Activated gamma-delta T cell (primary cell): ENCODE data around the gene TBX4.

Experiments used
- DNase-seq: peaks from one replicate; lab custom pipeline; 2025; lab: John Stamatoyannopoulos, UW
- total RNA-seq, 2 donors: gene quantifications; one replicate each; lab custom pipeline; 2026; lab: John Stamatoyannopoulos, UW

The TBX4 gene
- total RNA-seq, result 0 reads per million in 2 donors

- no peak for DNase-seq
These were observed at the start of gene TBX4 for GRCh38 chr17:61452301-61453290. Gene TBX4 (plus strand): TSS chr17:61452422. CDS start chr17:61456491, 4,069 bp downstream.

- DNase-seq, result no peak
These were observed 49.0 kb upstream of the TBX4 start for GRCh38 chr17:61402978-61403800.

DNA sequence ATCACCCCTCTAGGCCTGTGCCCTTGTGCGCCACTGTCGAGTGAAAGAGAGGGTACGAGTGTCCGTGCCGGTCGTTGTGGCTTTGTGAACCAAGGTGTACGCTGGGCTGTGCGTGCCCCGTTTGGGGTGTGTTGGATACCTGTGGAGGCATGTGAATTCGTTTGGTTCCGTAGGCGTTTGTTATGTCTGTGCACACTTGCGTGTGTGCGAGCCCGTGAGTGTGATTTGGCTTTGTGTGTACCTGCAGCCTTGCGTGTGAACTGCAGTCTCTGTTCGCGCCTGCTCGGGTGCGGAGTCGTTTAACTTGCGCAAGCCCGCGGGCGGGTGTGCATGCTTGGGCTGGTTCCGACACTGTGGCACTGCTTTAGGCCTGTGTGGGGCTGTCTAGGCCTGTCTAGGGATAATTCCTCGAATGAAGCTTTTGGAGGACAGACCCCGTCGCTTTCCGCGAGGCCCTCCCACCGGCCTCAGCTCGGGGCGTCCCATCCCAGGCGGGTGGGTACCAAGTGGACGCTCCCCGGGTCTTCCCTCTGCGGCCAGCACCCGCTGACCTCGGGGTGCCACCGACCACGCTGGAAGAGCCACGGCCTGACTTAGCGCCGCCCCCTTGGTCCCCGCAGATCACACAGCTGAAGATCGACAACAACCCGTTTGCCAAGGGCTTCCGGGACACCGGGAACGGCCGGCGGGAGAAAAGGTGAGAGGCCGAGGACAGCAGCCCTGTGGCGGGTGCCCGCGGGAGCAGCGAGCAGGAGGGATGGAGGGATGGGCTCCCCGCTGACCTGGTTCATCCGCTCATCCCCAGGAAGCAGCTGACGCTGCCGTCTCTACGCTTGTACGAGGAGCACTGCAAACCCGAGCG, 48.2 kb upstream of the TBX4 start:
- no peak for DNase-seq

DNA sequence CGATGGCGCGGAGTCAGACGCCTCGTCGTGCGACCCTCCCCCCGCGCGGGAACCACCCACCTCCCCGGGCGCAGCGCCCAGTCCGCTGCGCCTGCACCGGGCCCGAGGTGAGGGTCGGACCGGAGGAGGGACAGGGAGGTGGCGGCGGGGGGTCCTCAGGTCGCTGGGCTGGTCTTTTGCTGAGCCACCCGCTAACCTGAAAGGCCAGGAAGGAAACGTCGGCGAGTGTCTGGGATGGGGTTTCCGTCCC, 47.6 kb upstream of the TBX4 start:
- DNase-seq, result no peak

DNA sequence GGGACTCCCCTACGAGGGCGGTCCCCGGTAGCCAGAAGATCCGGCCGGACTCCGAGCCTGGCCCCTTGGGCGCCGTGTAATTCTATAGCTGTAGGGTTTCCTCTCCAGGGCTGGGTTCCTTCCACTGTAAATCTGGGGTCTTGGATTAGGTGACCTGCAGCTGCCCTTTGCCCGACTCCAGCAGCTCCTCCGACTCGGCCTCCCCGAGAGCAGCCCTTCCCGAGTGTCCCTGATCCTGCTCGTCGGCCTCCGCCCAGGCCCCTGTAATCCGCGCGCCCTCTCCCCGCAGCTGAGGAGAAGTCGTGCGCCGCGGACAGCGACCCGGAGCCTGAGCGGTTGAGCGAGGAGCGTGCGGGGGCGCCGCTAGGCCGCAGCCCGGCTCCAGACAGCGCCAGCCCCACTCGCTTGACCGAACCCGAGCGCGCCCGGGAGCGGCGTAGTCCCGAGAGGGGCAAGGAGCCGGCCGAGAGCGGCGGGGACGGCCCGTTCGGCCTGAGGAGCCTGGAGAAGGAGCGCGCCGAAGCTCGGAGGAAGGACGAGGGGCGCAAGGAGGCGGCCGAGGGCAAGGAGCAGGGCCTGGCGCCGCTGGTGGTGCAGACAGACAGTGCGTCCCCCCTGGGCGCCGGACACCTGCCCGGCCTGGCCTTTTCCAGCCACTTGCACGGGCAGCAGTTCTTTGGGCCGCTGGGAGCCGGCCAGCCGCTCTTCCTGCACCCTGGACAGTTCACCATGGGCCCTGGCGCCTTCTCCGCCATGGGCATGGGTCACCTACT, 47.1 kb upstream of the TBX4 start:
- DNase-seq, result no peak

- DNase-seq, result no peak
These were observed 46.3 kb upstream of the TBX4 start for GRCh38 chr17:61405686-61406536.

GRCh38 chr17:61406537-61406845, 45.7 kb upstream of the TBX4 start:
- DNase-seq, result no peak

DNA sequence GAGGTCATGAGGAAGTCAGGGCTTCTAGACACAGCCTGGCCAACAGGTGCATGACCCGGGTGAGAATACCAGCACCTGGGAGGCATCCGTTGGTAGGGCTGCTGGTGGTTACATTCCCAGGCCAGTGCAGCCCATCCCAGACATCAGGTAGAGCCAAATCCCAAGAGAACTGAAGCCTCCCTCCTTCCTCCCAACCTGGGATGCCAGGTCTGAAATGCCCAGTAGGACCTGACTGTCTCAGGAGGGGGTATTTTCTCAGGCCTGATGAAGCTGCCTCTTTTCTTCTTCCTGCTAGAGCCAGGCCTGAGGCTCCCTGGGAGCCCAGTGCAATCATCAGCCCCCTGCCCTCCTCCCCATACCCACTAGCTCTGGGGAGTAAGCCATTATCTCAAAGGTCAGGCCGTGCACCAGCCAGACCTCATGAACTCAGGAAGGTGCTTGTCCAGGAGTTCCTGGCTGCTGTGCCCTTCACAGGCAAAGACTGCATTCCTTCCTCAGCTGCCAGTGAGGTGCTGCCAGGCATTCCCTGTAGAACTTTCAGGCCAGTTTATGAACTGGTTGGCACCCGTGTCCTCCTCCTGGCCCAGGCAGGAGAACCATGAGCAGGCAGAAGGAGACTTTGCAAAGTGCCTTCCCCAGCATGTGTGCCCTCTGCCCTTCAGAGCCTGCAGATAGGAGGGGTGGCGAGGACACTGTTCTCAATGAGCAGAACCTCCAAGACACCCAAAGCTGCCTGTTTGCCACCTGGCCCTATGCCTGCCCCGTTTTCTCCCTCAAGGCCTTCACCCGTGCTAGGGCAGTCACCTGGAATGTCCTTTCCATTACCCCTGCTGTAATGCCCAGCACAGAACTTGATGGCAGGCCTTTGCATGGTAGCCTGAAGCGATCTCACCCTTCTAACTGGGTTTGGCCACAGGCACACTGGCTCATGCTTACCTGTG, 45.0 kb upstream of the TBX4 start:
- no peak for DNase-seq

DNA sequence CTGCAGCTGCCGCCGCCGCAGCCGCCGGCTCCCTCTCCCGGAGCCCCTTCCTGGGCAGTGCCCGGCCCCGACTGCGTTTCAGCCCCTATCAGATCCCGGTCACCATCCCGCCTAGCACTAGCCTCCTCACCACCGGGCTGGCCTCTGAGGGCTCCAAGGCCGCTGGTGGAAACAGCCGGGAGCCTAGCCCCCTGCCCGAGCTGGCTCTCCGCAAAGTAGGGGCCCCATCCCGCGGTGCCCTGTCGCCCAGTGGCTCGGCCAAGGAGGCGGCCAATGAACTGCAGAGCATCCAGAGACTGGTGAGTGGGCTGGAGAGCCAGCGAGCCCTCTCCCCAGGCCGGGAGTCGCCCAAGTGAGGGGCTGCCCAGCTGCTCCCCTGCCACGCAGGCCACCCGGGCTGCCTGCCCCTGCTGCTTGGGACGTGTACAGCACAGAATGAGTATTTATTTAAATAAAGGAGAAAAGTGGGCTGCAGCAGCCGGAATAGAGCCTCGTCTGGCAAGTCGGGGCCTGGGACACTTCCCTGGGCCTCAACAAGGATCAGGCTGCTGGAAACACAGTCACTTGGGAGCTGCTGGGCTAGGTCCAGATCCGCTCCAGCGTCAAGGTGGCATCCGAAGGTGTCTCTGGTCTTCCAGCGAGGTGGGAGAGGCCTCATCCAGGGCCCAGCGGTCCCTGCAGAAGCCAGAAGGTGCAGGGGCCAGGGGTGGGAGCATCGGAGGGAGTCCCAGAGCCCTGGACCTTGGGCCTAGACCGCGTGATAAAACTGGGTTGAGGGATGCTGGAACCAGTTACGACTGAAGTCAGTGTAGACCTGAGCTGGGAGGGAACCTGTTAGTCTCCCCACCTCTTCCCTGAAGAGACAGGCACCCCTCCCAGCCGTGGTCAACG, 43.8 kb upstream of the TBX4 start:
- DNase-seq, result no peak

- DNase-seq, result no peak
These were observed 42.7 kb upstream of the TBX4 start for GRCh38 chr17:61409301-61410112.

- peak; percentile 45 for DNase-seq
These were observed 41.8 kb upstream of the TBX4 start for GRCh38 chr17:61410141-61411010.

DNA sequence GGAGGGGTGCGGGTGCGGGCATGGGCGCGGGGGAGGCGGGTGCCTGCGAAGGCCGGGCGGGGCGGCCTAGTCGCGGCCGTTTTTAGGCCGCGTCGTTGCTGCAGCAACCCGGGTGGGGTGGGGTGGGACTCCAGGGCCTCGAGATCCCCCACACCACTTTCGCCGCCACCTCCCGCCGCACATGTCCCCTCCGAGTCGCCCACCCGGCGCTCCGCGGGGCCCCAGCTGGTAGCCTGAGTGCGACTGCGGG, 41.3 kb upstream of the TBX4 start:
- DNase-seq, result no peak

DNA sequence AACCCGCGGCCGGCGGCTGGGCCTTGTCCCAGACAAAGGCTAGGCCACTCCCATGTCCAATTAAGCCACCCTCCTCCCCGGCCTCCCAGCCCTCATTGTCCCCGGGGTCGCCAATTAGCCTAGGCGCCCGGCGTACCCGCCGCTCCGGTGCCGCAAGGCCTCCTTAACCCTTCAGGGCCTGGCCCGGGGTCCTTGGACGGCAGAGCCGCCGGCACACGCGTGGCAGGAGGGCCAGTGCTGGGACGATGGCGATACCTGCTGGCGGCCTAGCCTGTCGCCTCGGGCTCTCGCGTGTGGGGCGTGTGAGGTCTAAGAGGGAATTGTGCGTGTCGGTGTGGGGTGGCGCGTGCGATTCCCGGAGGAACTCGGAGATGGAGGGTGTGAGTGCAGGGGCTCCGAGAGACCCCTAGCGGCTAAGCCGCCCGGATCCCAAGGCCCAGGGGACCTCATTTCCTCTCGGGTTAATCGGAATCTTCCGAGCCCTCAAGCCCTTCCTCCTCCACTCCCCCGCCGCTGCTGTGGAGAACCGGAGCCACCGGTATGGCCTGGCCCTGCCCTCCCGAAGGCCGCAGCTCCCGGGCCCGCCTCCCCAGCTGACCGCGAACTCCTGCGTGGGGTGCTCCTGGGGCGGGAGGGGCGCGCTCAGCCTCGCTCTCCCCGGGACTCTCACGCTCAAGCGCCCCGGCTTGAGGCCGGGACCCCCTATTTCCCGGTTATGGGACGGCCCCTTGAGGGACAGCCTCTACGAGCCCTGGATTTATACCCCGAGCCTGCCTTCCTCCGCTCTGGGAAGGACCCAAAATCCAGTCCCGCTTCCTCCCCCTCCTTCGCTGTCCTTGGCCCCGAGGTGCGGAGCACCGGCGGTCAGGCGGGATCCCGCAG, 40.7 kb upstream of the TBX4 start:
- DNase-seq, result no peak

DNA sequence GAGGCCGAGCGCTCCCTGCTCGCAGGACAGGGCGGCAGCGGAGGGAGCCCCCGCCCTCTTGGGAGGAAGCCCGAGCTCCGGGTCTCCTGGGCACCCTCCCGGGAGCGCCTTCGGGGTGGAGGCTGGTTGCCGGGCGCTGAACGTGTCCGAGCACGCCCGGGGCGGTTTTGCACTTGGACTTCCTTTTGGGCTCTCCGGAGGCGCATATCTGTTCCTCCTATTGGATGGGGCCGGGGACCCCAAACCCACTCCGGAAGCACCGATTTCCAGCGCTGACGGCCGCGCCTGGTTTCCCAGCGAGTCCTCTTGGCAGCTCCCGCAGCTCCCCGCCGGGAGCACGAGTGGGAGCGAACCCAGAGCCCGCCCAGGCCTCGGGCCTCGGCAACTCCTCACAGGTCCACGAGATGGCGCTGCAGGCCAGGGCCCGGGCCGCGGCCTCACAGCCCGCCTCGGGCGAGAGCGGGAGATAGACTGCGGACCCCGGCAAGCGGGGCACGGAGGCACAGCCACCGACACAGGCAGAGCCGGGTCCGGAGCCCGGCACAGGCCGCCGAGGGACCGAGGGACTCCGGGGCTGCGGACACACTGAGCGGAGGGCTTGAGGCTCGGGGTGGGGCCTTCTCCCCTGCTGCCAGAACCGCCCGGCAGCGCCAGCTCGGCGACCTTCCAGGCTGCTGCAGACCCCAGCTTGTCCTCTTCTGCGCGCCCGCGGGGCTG, 39.9 kb upstream of the TBX4 start:
- DNase-seq, result peak; percentile 55
